Transverse colon (tissue), 4 donors: ENCODE results near the gene ITGAE.

Experiments
- EP300 ChIP-seq: sonication (generic); formaldehyde crosslinking; IDR thresholded peaks from one replicate; pipeline ENCODE4 v1.6.1; 2017; ENCODE audit warnings: antibody characterized with exemption, low read depth
- POLR2A ChIP-seq: fragments of 450-650 bp; IDR thresholded peaks from one replicate; pipeline ENCODE4 v1.6.1; 2016; ENCODE audit warnings: antibody characterized with exemption, mild to moderate bottlenecking, moderate library complexity
- POLR2AphosphoS5 ChIP-seq, 3 donors: sonication (generic); formaldehyde crosslinking; IDR thresholded peaks; one replicate each; pipeline ENCODE4 v1.6.1; 2016; ENCODE audit warnings: antibody characterized with exemption in 3 of 3
- TF ChIP-seq, protein P1 (sequence below), 5 experiments: fragments of 200-600 bp in 3 of 5; fragments of 450-650 bp in 2 of 5; sonication (generic) in 3 of 5; IDR thresholded peaks; 1 replicate in 2 of 5; 2 replicates in 3 of 5; pipeline ENCODE4 v1.5.1; 2016 to 2017; ENCODE audit warnings: antibody characterized with exemption in 5 of 5, inconsistent platforms in 3 of 5, mild to moderate bottlenecking in 2 of 5, moderate library complexity in 1 of 5

DNA sequence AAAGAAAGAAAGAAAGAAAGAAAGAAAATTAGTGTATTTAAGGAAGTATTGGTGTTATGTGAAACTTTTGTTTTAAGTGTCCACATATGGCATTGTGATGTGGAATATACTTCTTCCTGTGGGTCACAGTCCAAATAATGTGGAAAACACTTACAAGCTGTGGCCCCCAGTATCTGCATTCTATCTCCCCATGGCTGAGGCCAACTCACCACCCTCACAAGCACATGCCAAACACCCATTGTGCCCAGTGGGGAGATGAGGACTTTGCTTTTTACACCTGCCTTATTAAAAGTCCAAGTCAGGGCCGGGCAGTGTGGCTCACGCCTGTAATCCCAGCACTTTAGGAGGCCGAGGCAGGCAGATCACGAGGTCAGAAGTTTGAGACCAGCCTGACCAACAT is 101.0 kb downstream of the ITGAE start:
- TF ChIP-seq, protein P1, sequence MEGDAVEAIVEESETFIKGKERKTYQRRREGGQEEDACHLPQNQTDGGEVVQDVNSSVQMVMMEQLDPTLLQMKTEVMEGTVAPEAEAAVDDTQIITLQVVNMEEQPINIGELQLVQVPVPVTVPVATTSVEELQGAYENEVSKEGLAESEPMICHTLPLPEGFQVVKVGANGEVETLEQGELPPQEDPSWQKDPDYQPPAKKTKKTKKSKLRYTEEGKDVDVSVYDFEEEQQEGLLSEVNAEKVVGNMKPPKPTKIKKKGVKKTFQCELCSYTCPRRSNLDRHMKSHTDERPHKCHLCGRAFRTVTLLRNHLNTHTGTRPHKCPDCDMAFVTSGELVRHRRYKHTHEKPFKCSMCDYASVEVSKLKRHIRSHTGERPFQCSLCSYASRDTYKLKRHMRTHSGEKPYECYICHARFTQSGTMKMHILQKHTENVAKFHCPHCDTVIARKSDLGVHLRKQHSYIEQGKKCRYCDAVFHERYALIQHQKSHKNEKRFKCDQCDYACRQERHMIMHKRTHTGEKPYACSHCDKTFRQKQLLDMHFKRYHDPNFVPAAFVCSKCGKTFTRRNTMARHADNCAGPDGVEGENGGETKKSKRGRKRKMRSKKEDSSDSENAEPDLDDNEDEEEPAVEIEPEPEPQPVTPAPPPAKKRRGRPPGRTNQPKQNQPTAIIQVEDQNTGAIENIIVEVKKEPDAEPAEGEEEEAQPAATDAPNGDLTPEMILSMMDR (IDR thresholded peaks at IDR 0.05): no peak
- TF ChIP-seq POLR2A (no peak), POLR2AphosphoS5 (IDR thresholded peaks at IDR 0.05) (no peak), EP300 (no peak)
